HEK293 (cell line): ENCODE results near the gene SAMD14.

Experiments used
- CTCF ChIA-PET: fragments of 350-600 bp; formaldehyde crosslinking; extraction: SDS; loops from one replicate; lab custom pipeline; 2021; ENCODE audit warnings: antibody characterized with exemption; lab: Yijun Ruan, JAX
- POLR2A ChIA-PET: fragments of 300-600 bp; formaldehyde crosslinking; extraction: SDS; loops from one replicate; lab custom pipeline; 2020; ENCODE audit warnings: antibody characterized with exemption, inconsistent platforms; lab: Yijun Ruan, JAX
- H3K27ac ChIP-seq: fragments of 200-500 bp; sonication (Bioruptor generic); 2 replicates; pipeline ENCODE4 v1.5.1; 2014; ENCODE audit warnings: low read depth, low read length, control low read depth, inconsistent platforms; ENCODE audit errors: extremely low read depth
- H3K36me3 ChIP-seq, 2 experiments: fragments of 200-500 bp in 1 of 2; sonication (Bioruptor generic) in 1 of 2; 1 replicate in 1 of 2; 2 replicates in 1 of 2; pipeline ENCODE4 v1.5.1; 2014 to 2017; ENCODE audit warnings: inconsistent platforms in 2 of 2, low read length in 2 of 2; ENCODE audit not compliant: control insufficient read depth in 2 of 2, insufficient read depth in 1 of 2
- H3K4me1 ChIP-seq: fragments of 200-500 bp; sonication (Bioruptor generic); 2 replicates; pipeline ENCODE4 v1.5.1; 2014; ENCODE audit warnings: mild to moderate bottlenecking, low read length, inconsistent platforms; ENCODE audit not compliant: control insufficient read depth, insufficient read depth
- H3K4me3 ChIP-seq: 2 replicates; pipeline ENCODE4 v1.5.1; 2011; ENCODE audit warnings: low read depth, mild to moderate bottlenecking, control low read depth, low read length, moderate library complexity
- H3K9me3 ChIP-seq: fragments of 200-500 bp; sonication (Bioruptor generic); 2 replicates; pipeline ENCODE4 v1.5.1; 2014; ENCODE audit warnings: low read depth, low read length, inconsistent platforms; ENCODE audit not compliant: control insufficient read depth, insufficient read depth
- HOXD13 ChIP-seq: sonication (generic); formaldehyde crosslinking; IDR thresholded peaks from 2 replicates; pipeline ENCODE4 v1.8.0; 2022; ENCODE audit warnings: missing genetic modification reagents, borderline replicate concordance
- KLF7 ChIP-seq: fragments of 450-650 bp; formaldehyde crosslinking; IDR thresholded peaks from 2 replicates; pipeline ENCODE4 v1.5.1; 2016; ENCODE audit warnings: missing biosample characterization, missing genetic modification characterization, borderline replicate concordance
- MEIS1 ChIP-seq: sonication (generic); formaldehyde crosslinking; IDR thresholded peaks from 2 replicates; pipeline ENCODE4 v1.8.1; 2022; ENCODE audit warnings: missing genetic modification reagents, mild to moderate bottlenecking, borderline replicate concordance
- ZNF324 ChIP-seq: fragments of 450-650 bp; formaldehyde crosslinking; IDR thresholded peaks from 2 replicates; pipeline ENCODE4 v1.5.1; 2016; ENCODE audit warnings: missing biosample characterization, missing genetic modification characterization
- ZNF341 ChIP-seq: fragments of 450-650 bp; formaldehyde crosslinking; IDR thresholded peaks from 2 replicates; pipeline ENCODE4; 2016; ENCODE audit warnings: low read depth, missing biosample characterization, missing genetic modification characterization
- ZNF350 ChIP-seq: fragments of 450-650 bp; formaldehyde crosslinking; IDR thresholded peaks from 2 replicates; pipeline ENCODE4 v1.5.0; 2017; ENCODE audit warnings: missing biosample characterization, mild to moderate bottlenecking, missing genetic modification characterization
- ZNF391 ChIP-seq: fragments of 450-650 bp; formaldehyde crosslinking; IDR thresholded peaks from 2 replicates; pipeline ENCODE4 v1.5.1; 2016; ENCODE audit warnings: low read depth, missing biosample characterization, missing genetic modification characterization, borderline replicate concordance
- ZNF571 ChIP-seq: fragments of 450-650 bp; formaldehyde crosslinking; IDR thresholded peaks from 2 replicates; pipeline ENCODE4 v1.5.0; 2017; ENCODE audit warnings: missing biosample characterization, missing genetic modification characterization
- ZNF624 ChIP-seq: fragments of 450-650 bp; formaldehyde crosslinking; IDR thresholded peaks from 2 replicates; pipeline ENCODE4 v1.5.1; 2017; ENCODE audit warnings: missing biosample characterization, missing genetic modification characterization
- ZNF670 ChIP-seq: fragments of 450-650 bp; formaldehyde crosslinking; IDR thresholded peaks from 2 replicates; pipeline ENCODE4 v1.5.1; 2016; ENCODE audit warnings: missing biosample characterization, missing genetic modification characterization, low read depth
- ZNF701 ChIP-seq: fragments of 450-650 bp; formaldehyde crosslinking; IDR thresholded peaks from 2 replicates; pipeline ENCODE4 v1.5.1; 2016; ENCODE audit warnings: missing biosample characterization, missing genetic modification characterization
- TF ChIP-seq, protein P1 (sequence below): fragments of 450-650 bp; formaldehyde crosslinking; IDR thresholded peaks from 2 replicates; pipeline ENCODE4 v1.5.1; 2016; ENCODE audit warnings: missing biosample characterization, missing genetic modification characterization
- TF ChIP-seq, protein P2 (sequence below): fragments of 450-650 bp; formaldehyde crosslinking; IDR thresholded peaks from 2 replicates; pipeline ENCODE4 v1.5.1; 2016; ENCODE audit warnings: missing biosample characterization, missing genetic modification characterization
- TF ChIP-seq, protein P3 (sequence below): fragments of 450-650 bp; formaldehyde crosslinking; IDR thresholded peaks from 2 replicates; pipeline ENCODE4 v1.5.1; 2016; ENCODE audit warnings: missing biosample characterization, missing genetic modification characterization
- TF ChIP-seq, protein P4 (sequence below): fragments of 450-650 bp; formaldehyde crosslinking; IDR thresholded peaks from 2 replicates; pipeline ENCODE4 v1.5.1; 2016; ENCODE audit warnings: missing biosample characterization, missing genetic modification characterization, low read depth

Gene SAMD14

DNA sequence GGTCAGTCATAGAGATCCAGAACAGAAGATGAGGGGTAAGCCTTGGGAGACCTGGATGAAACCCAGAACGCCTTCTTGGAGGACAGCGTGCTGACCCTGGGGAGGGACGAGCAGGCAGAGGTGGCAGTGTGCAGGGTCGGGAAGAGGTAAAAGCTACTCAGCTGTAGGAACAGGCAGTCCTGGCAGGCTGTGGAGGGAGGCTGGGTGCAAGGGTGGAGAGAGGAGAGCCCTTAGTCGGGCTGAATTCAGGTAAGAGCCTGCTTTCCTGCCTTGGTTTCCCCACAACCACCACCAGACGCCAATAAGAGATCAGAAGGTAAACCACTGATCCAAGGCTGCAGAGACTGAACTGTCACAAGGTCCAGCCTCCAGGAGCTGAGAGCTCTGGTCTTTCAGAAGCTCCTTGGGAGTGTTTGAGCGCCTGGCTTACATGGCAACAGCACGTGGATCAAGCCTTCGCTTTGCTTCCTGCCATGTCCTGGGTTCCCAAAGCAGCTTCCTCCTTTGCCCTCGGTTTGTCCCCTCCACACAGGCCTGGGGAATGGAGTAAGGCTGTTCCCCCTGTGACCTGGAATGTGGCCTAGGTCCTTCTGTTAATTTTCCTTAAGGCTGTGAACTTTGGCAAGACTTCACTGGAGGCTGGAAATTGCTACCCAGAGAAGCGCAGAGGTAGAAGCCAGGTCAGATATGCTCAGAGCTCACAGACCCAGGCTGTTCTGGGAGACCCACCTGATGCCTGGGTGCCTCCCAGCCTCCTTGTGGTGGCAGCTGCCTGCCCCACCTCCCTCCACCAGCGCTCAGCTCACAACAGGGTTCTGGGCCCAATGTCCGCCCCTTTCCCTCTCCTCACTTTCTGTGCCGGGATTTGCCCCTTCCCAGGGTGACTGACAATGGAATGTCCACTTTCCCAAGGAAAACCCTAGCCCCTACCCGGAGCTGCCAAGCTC is 38.7 kb downstream of the SAMD14 start:
- ChIA-PET CTCF (interaction anchor here (0.5 to 5.3 kb wide), 12 partner anchors 10 to 206 kb away, joined by 3 to 101 read pairs (median 5); no protein-coding TSS in a partner anchor), POLR2A (no interaction called here)
- Histone ChIP-seq H3K36me3 (peaks cover 0 to 5% of the 10 kb centered on the region in 2 experiments; a peak in 1 of 3 replicates), H3K27ac (no peak overlapping the region), H3K4me3 (no peak overlapping the region), H3K9me3 (no peaks in the 10 kb centered on the region), H3K4me1 (0 out of 2 replicates have a peak, but pooled peaks cover 2% of the 10 kb centered on the region)
- TF ChIP-seq ZNF341 (tag by site-specific recombination): peak; percentile 31
- no peak for TF ChIP-seq MEIS1

DNA sequence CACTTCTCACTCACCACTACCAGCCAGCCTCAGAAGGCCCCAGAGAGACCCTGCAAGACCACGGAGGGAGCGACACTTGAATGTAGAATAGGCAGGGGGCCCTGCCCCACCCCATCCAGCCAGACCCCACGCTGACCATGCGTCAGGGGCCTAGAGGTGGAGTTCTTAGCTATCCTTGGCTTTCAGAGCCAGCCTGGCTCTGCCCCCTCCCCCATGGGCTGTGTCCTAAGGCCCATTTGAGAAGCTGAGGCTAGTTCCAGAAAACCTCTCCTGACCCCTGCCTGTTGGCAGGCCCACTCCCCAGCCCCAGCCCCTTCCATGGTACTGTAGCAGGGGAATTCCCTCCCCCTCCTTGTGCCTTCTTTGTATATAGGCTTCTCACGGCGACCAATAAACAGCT is 39.9 kb downstream of the SAMD14 start:
- Histone ChIP-seq H3K36me3 (peaks cover 0 to 5% of the 10 kb centered on the region in 2 experiments; a peak in 1 of 3 replicates), H3K27ac (no peak overlapping the region), H3K4me1 (0 out of 2 replicates have a peak, but pooled peaks cover 2% of the 10 kb centered on the region), H3K4me3 (no peak overlapping the region), H3K9me3 (no peaks in the 10 kb centered on the region)
- CTCF ChIA-PET: interaction anchor here (0.7 to 5.3 kb wide), 4 partner anchors 12 to 235 kb away, joined by 3 to 101 read pairs (median 6); no protein-coding TSS in a partner anchor
- TF ChIP-seq, protein P1, sequence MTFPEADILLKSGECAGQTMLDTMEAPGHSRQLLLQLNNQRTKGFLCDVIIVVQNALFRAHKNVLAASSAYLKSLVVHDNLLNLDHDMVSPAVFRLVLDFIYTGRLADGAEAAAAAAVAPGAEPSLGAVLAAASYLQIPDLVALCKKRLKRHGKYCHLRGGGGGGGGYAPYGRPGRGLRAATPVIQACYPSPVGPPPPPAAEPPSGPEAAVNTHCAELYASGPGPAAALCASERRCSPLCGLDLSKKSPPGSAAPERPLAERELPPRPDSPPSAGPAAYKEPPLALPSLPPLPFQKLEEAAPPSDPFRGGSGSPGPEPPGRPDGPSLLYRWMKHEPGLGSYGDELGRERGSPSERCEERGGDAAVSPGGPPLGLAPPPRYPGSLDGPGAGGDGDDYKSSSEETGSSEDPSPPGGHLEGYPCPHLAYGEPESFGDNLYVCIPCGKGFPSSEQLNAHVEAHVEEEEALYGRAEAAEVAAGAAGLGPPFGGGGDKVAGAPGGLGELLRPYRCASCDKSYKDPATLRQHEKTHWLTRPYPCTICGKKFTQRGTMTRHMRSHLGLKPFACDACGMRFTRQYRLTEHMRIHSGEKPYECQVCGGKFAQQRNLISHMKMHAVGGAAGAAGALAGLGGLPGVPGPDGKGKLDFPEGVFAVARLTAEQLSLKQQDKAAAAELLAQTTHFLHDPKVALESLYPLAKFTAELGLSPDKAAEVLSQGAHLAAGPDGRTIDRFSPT (tag by site-specific recombination): no peak
- TF ChIP-seq ZNF324: no peak
- no peak for TF ChIP-seq HOXD13 (CRISPR knock-in tag)
- POLR2A ChIA-PET: no interaction called here

DNA sequence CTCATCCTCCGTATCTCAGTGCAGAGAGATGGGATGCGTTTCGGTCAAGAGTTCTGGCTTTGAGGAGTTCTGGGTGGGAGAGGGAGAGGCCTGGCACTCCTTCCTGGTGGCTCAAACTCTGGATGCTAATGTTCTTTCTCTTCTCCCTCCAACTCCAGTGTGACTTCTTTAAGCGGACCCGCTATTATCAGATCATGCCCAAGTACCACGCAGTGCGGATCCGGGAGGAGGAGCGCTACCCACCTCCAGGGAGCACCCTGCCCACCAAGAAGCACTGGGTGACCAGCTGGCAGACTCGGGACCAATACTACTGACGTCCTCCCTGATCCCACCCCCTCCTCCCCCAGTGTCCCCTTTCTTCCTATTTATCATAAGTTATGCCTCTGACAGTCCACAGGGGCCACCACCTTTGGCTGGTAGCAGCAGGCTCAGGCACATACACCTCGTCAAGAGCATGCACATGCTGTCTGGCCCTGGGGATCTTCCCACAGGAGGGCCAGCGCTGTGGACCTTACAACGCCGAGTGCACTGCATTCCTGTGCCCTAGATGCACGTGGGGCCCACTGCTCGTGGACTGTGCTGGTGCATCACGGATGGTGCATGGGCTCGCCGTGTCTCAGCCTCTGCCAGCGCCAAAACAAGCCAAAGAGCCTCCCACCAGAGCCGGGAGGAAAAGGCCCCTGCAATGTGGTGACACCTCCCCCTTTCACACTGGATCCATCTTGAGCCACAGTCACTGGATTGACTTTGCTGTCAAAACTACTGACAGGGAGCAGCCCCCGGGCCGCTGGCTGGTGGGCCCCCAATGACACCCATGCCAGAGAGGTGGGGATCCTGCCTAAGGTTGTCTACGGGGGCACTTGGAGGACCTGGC is 40.8 kb downstream of the SAMD14 start:
- no peaks in the 10 kb centered on the region for H3K9me3 ChIP-seq
- peaks cover 0 to 5% of the 10 kb centered on the region in 2 experiments; a peak in 2 of 3 replicates for H3K36me3 ChIP-seq
- CTCF ChIA-PET: interaction anchor here (0.6 to 3.7 kb wide), 4 partner anchors 54 to 91 kb away, joined by 4 to 171 read pairs (median 16); no protein-coding TSS in a partner anchor
- no peak overlapping the region for H3K27ac ChIP-seq
- POLR2A ChIA-PET: interaction anchor here (0.6 kb wide), 1 partner anchor 41 kb away, joined by 3 read pairs; the partner anchor contains the start of gene SAMD14
- no peak for TF ChIP-seq ZNF701 (tag by site-specific recombination)
- H3K4me3 ChIP-seq: no peak overlapping the region
- H3K4me1 ChIP-seq: 0 out of 2 replicates have a peak, but pooled peaks cover 2% of the 10 kb centered on the region

DNA sequence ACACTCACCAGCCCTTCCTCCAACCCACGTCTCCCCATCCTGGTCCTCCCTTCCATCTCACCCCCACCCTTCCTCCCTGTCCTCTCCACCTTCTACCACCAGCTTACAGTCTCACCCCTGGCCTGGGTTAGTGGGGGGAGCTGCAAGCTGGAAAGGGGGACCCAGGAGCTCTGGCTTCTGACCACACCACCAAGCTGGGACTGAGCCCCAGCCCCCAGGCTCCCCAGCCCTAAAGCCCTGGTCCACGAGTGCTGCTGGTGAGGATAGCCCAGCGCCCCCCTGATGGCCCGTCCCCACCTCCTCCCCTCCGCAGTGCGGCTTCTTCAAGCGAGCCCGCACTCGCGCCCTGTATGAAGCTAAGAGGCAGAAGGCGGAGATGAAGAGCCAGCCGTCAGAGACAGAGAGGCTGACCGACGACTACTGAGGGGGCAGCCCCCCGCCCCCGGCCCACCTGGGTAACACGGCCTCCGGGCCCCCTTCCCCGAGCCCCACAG is 42.0 kb downstream of the SAMD14 start:
- no peaks in the 10 kb centered on the region for H3K4me1 ChIP-seq
- CTCF ChIA-PET: interaction anchor here (0.6 to 3.7 kb wide), 47 partner anchors 9 to 675 kb away, joined by 3 to 171 read pairs (median 5); partner anchors contain the start of genes ITGA3 and PDK2
- peaks cover 0 to 5% of the 10 kb centered on the region in 2 experiments; a peak in 2 of 3 replicates for H3K36me3 ChIP-seq
- POLR2A ChIA-PET: interaction anchor here (0.6 to 1.3 kb wide), 2 partner anchors 32 to 42 kb away, joined by 3 to 6 read pairs; partner anchors contain the start of genes ITGA3 and SAMD14
- H3K4me3 ChIP-seq: no peak overlapping the region
- H3K9me3 ChIP-seq: no peaks in the 10 kb centered on the region
- no peak overlapping the region for H3K27ac ChIP-seq
- TF ChIP-seq, protein P2, sequence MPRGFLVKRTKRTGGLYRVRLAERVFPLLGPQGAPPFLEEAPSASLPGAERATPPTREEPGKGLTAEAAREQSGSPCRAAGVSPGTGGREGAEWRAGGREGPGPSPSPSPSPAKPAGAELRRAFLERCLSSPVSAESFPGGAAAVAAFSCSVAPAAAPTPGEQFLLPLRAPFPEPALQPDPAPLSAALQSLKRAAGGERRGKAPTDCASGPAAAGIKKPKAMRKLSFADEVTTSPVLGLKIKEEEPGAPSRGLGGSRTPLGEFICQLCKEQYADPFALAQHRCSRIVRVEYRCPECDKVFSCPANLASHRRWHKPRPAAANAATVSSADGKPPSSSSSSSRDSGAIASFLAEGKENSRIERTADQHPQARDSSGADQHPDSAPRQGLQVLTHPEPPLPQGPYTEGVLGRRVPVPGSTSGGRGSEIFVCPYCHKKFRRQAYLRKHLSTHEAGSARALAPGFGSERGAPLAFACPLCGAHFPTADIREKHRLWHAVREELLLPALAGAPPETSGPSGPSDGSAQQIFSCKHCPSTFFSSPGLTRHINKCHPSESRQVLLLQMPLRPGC (tag by site-specific recombination): no peak
- TF ChIP-seq HOXD13 (CRISPR knock-in tag): no peak
- no peak for TF ChIP-seq ZNF391 (tag by site-specific recombination)
- TF ChIP-seq, protein P3, sequence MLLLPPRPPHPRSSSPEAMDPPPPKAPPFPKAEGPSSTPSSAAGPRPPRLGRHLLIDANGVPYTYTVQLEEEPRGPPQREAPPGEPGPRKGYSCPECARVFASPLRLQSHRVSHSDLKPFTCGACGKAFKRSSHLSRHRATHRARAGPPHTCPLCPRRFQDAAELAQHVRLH (tag by site-specific recombination): no peak
- no peak for TF ChIP-seq KLF7
- TF ChIP-seq ZNF350 (tag by site-specific recombination): no peak
- no peak for TF ChIP-seq ZNF571
- no peak for TF ChIP-seq ZNF670 (tag by site-specific recombination)
- TF ChIP-seq ZNF624: no peak
- TF ChIP-seq, protein P4, sequence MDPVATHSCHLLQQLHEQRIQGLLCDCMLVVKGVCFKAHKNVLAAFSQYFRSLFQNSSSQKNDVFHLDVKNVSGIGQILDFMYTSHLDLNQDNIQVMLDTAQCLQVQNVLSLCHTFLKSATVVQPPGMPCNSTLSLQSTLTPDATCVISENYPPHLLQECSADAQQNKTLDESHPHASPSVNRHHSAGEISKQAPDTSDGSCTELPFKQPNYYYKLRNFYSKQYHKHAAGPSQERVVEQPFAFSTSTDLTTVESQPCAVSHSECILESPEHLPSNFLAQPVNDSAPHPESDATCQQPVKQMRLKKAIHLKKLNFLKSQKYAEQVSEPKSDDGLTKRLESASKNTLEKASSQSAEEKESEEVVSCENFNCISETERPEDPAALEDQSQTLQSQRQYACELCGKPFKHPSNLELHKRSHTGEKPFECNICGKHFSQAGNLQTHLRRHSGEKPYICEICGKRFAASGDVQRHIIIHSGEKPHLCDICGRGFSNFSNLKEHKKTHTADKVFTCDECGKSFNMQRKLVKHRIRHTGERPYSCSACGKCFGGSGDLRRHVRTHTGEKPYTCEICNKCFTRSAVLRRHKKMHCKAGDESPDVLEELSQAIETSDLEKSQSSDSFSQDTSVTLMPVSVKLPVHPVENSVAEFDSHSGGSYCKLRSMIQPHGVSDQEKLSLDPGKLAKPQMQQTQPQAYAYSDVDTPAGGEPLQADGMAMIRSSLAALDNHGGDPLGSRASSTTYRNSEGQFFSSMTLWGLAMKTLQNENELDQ (tag by site-specific recombination): no peak
